DMS53 treated with DMSO at 0.1 percent for 48 hours (cell line): ENCODE data around the gene RFX2.
"Not testable (repeated sequence)": the region's sequence is repeated elsewhere in the genome, so short reads cannot be mapped to it uniquely, and the experiment has no call there.

Source experiments
- DNase-seq: peaks from one replicate; lab custom pipeline; 2025; ENCODE audit not compliant: unreplicated experiment; lab: John Stamatoyannopoulos, UW

The RFX2 gene

GRCh38 chr19:6076675-6077463, 33.4 kb downstream of the RFX2 start:
- no peak for DNase-seq

DNA sequence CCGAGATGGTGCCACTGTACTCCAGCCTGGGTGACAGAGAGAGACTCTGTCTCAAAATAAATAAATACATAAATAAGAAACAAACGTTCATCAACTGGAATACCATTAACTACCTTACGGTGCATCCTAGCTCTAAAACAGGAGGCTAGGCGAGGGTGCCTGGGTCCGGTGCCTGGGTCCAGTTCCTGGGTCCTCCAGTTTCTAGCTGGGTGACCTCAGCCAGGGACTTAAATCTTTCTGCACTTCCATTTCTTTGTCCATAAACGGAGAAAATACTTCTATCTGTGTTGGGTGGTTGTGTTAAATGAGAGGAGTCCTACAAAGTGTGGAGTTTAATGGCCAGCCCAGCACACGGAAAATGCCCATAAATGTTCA, 34.0 kb downstream of the RFX2 start:
- no peak for DNase-seq

DNA sequence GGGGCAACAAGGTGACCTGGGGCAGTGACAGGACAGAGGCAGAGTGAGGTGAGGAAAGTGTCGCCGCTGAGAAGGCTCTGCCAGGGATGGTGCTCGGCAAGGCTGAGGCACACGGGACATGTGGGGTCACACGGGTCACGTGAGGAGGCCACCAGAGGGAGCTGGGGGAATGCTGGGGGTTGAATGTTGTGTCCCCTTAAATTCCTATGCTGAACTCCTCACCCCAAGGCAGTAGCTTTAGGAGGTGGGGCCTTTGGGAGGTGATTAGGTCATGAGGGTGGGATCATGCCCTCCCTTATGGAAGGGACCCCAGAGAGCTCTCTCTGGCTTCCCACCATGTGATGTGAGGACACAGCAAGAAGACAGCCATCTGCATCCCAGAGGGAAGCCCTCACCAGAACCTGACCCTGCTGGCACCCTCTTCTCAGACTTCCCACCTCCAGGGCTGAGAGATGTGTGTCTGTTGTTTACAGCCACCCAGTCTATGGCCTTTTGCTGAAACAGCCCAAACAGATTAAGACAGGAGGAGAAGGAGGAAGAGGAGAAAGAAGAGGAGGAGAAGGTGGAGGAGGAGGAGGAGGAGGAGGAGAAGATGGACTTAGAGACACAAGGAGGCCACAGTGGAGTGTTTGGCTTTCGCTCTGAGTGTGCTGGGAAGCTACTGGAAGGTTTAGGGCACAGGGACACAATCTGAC, 35.4 kb downstream of the RFX2 start:
- DNase-seq: no peak

GRCh38 chr19:6073858-6074708, 36.2 kb downstream of the RFX2 start:
- DNase-seq: no peak

- not testable (repeated sequence) for DNase-seq
Measured at GRCh38 chr19:6073233-6073632, 37.1 kb downstream of the RFX2 start.

DNA sequence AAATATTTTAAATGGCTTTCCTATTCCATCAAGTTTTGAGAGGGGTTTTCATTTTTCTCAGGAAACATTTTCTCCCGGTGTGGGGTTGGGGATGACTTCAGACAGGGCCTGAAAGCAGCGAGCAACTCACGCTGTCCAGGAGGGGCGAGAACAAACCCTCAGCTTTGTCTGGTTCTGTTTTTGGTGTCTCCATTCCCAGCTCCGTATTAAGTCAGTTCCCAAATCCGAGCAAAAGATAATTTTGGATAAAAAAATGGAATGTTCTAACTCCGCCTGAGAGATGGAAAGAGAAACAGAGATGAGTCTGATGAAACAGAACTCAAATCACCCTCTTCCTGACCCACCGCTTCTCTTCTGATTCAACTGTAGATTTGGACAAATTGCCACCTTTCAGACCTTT, 38.4 kb downstream of the RFX2 start:
- DNase-seq: no peak

- no peak for DNase-seq
Measured at GRCh38 chr19:6070720-6071485, 39.4 kb downstream of the RFX2 start.

GRCh38 chr19:6070207-6070681, 40.1 kb downstream of the RFX2 start:
- DNase-seq: no peak

GRCh38 chr19:6069268-6069791, 41.0 kb downstream of the RFX2 start:
- no peak for DNase-seq

GRCh38 chr19:6068711-6069110, 41.6 kb downstream of the RFX2 start:
- no peak for DNase-seq

DNA sequence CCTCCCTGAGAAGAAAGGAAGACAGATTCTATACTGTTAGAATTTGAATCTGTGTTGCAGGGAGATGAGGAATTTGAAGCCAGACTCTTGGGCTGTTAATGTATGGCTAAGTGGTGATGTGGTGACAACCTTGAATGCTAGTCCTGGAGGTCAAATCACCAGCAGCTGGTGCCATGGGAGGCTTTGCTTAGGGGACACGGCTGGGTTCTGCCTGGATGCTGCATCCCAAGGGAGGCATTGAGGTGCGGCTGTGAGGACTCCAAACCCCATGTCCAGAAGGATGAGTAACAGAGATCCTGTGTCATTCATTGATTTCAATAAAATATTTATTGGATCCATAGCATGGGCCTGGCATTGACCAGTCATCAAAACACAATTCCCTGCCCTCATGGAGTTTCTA, 42.3 kb downstream of the RFX2 start:
- no peak for DNase-seq

DNA sequence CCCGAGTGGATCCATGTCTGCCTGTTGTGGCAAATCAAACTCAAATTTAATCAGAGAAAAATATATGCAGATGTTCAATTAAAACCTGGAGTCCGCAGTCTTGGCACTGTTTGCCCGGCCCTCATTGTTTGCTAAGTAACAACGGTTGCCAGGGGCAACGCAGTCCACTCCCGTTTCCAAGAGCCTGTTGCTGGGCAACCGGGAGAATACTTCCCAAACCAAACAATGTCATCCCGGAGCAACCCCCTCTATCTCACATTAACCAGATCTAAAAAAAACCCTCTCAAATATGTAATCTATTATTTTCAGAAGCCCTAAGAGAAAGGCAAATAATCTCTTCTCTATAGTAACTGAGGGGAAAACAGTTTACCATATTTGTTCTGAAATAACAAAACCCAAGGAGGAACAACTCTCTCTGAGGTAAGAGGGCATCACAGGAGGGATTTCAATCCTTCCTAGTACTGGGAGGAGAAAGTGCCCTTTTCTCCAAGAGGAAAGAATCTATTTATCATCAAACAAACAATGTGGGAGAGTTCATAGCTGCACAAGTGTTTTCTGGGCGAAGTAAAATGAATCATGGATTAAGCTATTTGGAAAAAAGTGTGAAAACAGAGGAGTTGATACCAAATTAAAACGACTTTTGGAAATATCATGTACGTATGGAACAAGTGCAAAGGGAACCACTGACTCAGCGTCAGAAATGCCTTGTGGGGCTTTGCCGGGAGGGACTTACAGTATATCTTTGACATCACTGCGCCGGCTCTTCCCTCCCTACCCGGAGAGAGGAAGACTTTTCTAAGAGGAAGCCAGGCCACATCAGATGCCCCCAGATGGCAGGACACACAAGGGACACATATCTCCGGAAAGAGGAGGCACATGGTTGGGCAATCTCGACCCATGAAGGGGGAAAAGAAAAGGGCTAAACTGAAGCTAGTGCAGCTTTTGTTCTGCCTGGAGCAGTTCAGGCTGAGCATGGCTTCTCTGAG, 43.3 kb downstream of the RFX2 start:
- peak; percentile 85 for DNase-seq

GRCh38 chr19:6065685-6066374, 44.5 kb downstream of the RFX2 start:
- no peak for DNase-seq

DNA sequence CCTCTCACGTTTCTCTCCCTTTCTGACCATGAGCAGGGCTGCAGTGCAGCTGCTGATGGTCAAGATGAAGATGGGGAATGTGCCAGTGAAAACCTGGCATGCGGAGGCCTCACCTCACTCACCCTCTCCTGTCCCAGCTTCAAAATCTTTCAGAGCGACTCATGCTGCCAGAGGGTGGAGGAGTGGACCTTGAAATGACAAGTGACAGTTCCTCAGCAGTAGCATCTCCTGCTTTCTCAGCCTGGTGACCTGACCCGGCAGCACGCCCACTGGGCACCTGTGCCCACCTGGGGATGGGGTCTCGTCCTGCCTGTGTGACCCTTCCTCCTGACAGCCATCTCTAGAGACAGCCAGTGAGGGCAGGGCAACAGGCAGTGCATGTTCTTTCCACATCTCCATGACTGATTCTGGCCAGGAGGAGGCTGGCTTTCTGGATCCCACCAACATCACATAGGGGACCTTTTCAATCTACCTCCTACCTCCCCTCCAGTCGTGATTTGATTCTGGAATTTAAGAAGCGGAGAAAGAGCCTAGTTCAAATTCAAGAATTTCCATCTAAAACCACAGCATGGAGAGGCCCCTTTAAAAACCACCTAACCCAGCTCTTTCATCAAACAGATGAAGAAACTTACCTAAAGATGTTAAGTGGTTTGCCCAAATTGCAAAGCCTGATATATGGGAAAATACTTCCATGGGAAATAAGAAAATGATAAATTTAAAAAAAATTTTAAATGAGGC, 45.8 kb downstream of the RFX2 start:
- no peak for DNase-seq

- no peak for DNase-seq
Measured at GRCh38 chr19:6063576-6064335, 46.5 kb downstream of the RFX2 start.

DNA sequence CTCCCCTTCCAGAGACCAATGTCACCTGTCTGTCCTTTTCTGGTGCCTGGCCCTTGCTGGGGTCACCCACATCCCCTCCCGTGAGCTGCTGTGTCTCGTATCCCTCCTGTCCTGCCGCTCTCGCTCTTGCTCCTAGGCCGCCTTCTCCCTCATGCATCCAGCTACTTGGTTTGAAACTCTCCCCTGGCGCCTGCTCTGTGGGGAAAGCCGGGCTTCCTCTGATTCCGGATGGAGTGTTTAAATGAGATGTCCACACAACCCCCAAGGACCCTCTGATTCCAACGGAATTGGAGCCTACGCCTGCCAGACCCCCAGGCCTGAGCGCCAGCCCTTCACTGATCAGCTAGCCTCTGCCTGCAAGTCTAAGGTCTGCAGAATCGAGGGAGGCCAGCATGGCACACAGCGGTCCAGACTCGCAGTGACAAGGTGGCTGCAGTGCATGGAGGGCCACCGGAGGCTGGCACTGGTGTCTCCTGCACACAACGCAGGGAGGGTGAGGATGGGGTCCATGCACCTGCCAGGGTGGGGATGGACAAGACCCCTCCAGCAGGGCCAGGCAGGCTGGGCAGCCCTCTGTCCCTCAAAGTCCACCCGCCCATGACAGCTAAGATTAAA, 47.2 kb downstream of the RFX2 start:
- DNase-seq: no peak

DNA sequence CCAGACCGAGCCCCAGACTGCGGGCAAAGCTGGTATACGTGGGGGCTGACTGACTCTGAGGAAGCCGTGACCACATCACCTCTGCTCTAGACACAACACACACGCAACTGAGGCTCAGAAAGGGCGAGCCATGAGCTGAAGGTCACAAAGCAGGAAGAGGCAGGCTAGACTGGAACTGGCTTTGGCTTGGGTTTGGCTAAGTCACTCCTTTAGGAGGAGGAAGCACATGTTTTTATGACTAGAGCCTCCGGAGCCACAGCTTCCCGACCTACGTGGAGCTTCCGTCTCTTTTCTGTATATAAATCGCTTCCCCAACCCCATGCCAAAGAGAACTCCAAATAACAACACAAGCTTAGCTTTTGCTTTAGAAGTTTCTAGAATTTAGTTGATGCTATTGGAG, 48.0 kb downstream of the RFX2 start:
- no peak for DNase-seq
